K562 (cell line): ENCODE results near the gene GARIN5B. TPM values are rescaled to one million over a fixed set of nuclear protein-coding genes. Genes with fewer than 3 reads are reported as not detected.

Experiments
- BHLHE40 ChIP-seq: IDR thresholded peaks from 2 replicates; pipeline ENCODE4 v1.6.1; 2011; ENCODE audit warnings: low read length, improper control_type of control experiment
- BRD9 ChIP-seq: fragments of 450-650 bp; IDR thresholded peaks from 2 replicates; pipeline ENCODE4 v1.6.1; 2018; ENCODE audit warnings: low read depth; ENCODE audit not compliant: partially characterized antibody
- CREBBP ChIP-seq: IDR thresholded peaks from one replicate; pipeline ENCODE4 v1.6.1; 2012; ENCODE audit warnings: low read depth, mild to moderate bottlenecking, control low read depth, inconsistent platforms, low read length
- CXXC5 ChIP-seq: fragments of 250-450 bp; sonication (Bioruptor Pico); IDR thresholded peaks from 2 replicates; pipeline ENCODE4 v1.8.0; 2022; ENCODE audit warnings: inconsistent platforms, mild to moderate bottlenecking, moderate library complexity
- DNMT1 ChIP-seq: fragments of 450-650 bp; IDR thresholded peaks from 2 replicates; pipeline ENCODE4 v1.6.1; 2016; ENCODE audit warnings: antibody characterized with exemption, mild to moderate bottlenecking
- E2F1 ChIP-seq: sonication (generic); formaldehyde crosslinking; IDR thresholded peaks from 2 replicates; pipeline ENCODE4 v1.8.1; 2023; ENCODE audit warnings: mild to moderate bottlenecking, missing genetic modification reagents, moderate library complexity
- FOXA3 ChIP-seq, 2 experiments: fragments of 450-650 bp in 1 of 2; sonication (generic) in 1 of 2; formaldehyde crosslinking; IDR thresholded peaks in 1 of 2; conservative IDR thresholded peaks in 1 of 2; 2 replicates each; pipeline versions ENCODE4 v1.4.0 to v1.8.0; 2020 to 2022; ENCODE audit warnings: mild to moderate bottlenecking in 2 of 2, missing genetic modification reagents in 1 of 2
- HDAC3 ChIP-seq: fragments of 450-650 bp; IDR thresholded peaks from 2 replicates; pipeline ENCODE4 v1.6.1; 2018; ENCODE audit warnings: borderline replicate concordance, mild to moderate bottlenecking, moderate library complexity; ENCODE audit not compliant: partially characterized antibody
- HOXB6 ChIP-seq: fragments of 250-450 bp; sonication (Bioruptor Pico); IDR thresholded peaks from 2 replicates; pipeline ENCODE4 v1.5.1; 2022; ENCODE audit warnings: mild to moderate bottlenecking, borderline replicate concordance
- KAT7 ChIP-seq: sonication (generic); formaldehyde crosslinking; IDR thresholded peaks from 2 replicates; pipeline ENCODE4 v1.8.0; 2022; ENCODE audit warnings: missing genetic modification reagents, mild to moderate bottlenecking, borderline replicate concordance
- MAX ChIP-seq: sonication (generic); formaldehyde crosslinking; IDR thresholded peaks from 2 replicates; pipeline ENCODE4 v1.9.0; 2022; ENCODE audit warnings: mild to moderate bottlenecking, missing genetic modification reagents
- MTA2 ChIP-seq: fragments of 450-650 bp; IDR thresholded peaks from 2 replicates; pipeline ENCODE4 v1.6.1; 2016; ENCODE audit warnings: low read depth
- MYNN ChIP-seq, 2 experiments: sonication (generic); formaldehyde crosslinking in 1 of 2; IDR thresholded peaks; 2 replicates each; pipeline versions ENCODE4 v1.5.0 to v1.6.1; 2016 to 2020; ENCODE audit warnings: antibody characterized with exemption in 1 of 2, missing genetic modification reagents in 1 of 2
- NFE2 ChIP-seq: IDR thresholded peaks from 2 replicates; pipeline ENCODE4 v1.6.1; 2014; ENCODE audit warnings: antibody characterized with exemption, low read depth
- SLC30A9 ChIP-seq: fragments of 250-450 bp; sonication (Bioruptor Pico); IDR thresholded peaks from 2 replicates; pipeline ENCODE4 v1.8.0; 2022; ENCODE audit warnings: mild to moderate bottlenecking, moderate library complexity
- SMAD3 ChIP-seq: fragments of 450-650 bp; formaldehyde crosslinking; conservative IDR thresholded peaks from 2 replicates; pipeline ENCODE4 v1.4.0; 2020; ENCODE audit warnings: mild to moderate bottlenecking
- SRF ChIP-seq, 2 experiments: fragments of 250-450, 450-650 bp in 1 of 2; sonication (Bioruptor Pico) in 1 of 2; sonication (generic) in 1 of 2; formaldehyde crosslinking; IDR thresholded peaks; 2 replicates each; pipeline versions ENCODE4 v1.5.0 to v1.5.1; 2020 to 2022; ENCODE audit warnings: mild to moderate bottlenecking in 1 of 2, missing genetic modification reagents in 1 of 2
- TAL1 ChIP-seq: fragments of 450-650 bp; IDR thresholded peaks from 2 replicates; pipeline ENCODE4 v1.6.1; 2016; ENCODE audit warnings: mild to moderate bottlenecking
- TEAD1 ChIP-seq, 2 experiments: fragments of 450-650 bp in 1 of 2; sonication (generic) in 1 of 2; formaldehyde crosslinking; IDR thresholded peaks; 2 replicates each; pipeline versions ENCODE4 v1.4.0 to v1.8.0; 2020 to 2022; ENCODE audit warnings: mild to moderate bottlenecking in 2 of 2, missing genetic modification reagents in 1 of 2
- ZC3H8 ChIP-seq: fragments of 450-650 bp; IDR thresholded peaks from 2 replicates; pipeline ENCODE4 v1.6.1; 2017
- ZKSCAN3 ChIP-seq: fragments of 250-450 bp; sonication (Bioruptor Pico); IDR thresholded peaks from 2 replicates; pipeline ENCODE4 v1.4.0; 2020
- ZNF75A ChIP-seq: fragments of 450-650 bp; formaldehyde crosslinking; IDR thresholded peaks from 2 replicates; pipeline ENCODE4 v1.4.0; 2020; ENCODE audit warnings: mild to moderate bottlenecking
- ZNF830 ChIP-seq: fragments of 250-450 bp; sonication (Bioruptor Pico); IDR thresholded peaks from 2 replicates; pipeline ENCODE4 v1.5.0; 2021; ENCODE audit warnings: mild to moderate bottlenecking
- polyA plus RNA-seq, 8 experiments: library from polyadenylated mRNA; depleted of rRNA in 4 of 8; stranded (reverse) in 5 of 8; unstranded in 3 of 8; fragments of >200 nt; fragmentation: Nextera tagmentation in 2 of 8; fragmentation: Illumina TruSeq in 1 of 8; extraction: Ambion mirVana in 2 of 8; extraction: Trizol in 1 of 8; gene quantifications; 2 replicates each; pipeline versions ENCODE4 v1.2.1 to v1.2.3, GENCODE V29; 2011 to 2014; ENCODE audit warnings: inconsistent platforms in 1 of 8, missing spikeins in 1 of 8
- total RNA-seq, 7 experiments: library from RNA; depleted of rRNA in 6 of 7; stranded (reverse); fragments of >200 nt in 6 of 7; fragmentation: Illumina TruSeq in 2 of 7; extraction: Trizol in 2 of 7; gene quantifications; 2 replicates each; pipeline versions ENCODE4 v1.2.1 to v1.2.3, GENCODE V29; 2011 to 2021; ENCODE audit warnings: low replicate concordance in 1 of 7
- TF ChIP-seq, protein P1 (sequence below): sonication (generic); formaldehyde crosslinking; IDR thresholded peaks from 2 replicates; pipeline ENCODE4 v1.8.0; 2022; ENCODE audit warnings: missing genetic modification reagents, mild to moderate bottlenecking, borderline replicate concordance
- TF ChIP-seq, protein P2 (sequence below): fragments of 450-650 bp; IDR thresholded peaks from 2 replicates; pipeline ENCODE4 v1.6.1; 2018; ENCODE audit warnings: mild to moderate bottlenecking, low read depth; ENCODE audit not compliant: partially characterized antibody

GARIN5B gene
- total and polyA plus RNA-seq, 9 of the 15 experiments (the other 6 are each of a cell fraction or from before 2014, with no cell fraction given) = not detected

DNA sequence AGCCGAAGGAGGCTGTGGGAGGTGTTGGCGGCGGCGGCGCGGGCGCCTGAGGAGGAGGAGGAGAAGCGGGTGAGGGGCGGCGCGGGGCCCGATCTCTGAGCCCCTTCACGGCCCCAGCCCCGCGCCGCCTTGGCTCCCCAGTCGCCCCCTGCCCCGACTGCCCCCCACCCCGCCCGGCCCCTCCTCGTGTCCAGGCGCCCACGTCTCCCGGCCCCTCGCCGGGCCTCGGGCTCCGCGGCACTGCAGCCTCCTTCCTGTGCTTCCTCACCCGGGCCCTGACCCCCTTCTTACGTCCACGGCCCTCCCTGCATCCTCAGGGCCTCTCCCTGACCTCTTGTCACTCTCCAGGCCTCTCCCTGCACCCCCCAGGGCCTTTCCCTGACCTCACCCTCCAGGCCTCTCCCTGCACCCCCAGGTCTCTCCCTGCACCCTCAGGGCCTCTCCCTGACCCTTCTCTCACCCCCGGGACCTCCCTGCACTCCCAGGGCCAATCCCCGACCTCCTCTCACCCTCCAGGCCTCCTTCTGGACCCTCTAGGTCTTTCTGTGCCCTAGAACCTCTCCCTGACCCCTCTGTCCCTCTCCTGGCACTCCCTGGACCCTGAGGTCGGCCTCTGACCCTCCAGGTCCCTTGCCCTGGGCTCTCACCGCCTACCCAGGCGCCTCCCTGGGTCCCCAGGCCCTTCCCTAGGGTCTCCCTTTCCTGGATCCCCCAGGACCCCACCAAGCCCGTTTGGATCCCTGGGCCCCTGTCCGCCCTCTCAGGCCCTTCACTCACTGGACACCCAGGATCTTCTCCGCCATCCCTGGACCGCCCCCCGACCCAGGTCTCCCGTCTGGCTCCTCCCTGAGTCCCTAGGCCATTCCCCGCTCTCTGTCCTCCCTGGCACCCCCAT lies 22.9 kb downstream of the GARIN5B start (continued):
- peak in 1 of 2 experiments; percentile 71; a peak in 1 of 4 replicates for TF ChIP-seq TEAD1 (CRISPR knock-in tag; IDR thresholded peaks at IDR 0.05)
- TF ChIP-seq SLC30A9 (CRISPR knock-in tag) = no peak
- TF ChIP-seq NFE2 = no peak
- TF ChIP-seq, protein P1, sequence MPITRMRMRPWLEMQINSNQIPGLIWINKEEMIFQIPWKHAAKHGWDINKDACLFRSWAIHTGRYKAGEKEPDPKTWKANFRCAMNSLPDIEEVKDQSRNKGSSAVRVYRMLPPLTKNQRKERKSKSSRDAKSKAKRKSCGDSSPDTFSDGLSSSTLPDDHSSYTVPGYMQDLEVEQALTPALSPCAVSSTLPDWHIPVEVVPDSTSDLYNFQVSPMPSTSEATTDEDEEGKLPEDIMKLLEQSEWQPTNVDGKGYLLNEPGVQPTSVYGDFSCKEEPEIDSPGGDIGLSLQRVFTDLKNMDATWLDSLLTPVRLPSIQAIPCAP = no peak
- peak; percentile 27 for TF ChIP-seq MAX (CRISPR knock-in tag)
- no peak for TF ChIP-seq HDAC3
- TF ChIP-seq ZNF75A (CRISPR knock-in tag) = no peak
- TF ChIP-seq, protein P2, sequence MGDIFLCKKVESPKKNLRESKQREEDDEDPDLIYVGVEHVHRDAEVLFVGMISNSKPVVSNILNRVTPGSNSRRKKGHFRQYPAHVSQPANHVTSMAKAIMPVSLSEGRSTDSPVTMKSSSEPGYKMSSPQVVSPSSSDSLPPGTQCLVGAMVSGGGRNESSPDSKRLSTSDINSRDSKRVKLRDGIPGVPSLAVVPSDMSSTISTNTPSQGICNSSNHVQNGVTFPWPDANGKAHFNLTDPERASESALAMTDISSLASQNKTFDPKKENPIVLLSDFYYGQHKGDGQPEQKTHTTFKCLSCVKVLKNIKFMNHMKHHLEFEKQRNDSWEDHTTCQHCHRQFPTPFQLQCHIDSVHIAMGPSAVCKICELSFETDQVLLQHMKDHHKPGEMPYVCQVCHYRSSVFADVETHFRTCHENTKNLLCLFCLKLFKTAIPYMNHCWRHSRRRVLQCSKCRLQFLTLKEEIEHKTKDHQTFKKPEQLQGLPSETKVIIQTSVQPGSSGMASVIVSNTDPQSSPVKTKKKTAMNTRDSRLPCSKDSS = no peak
- TF ChIP-seq FOXA3 (CRISPR knock-in tag; conservative IDR thresholded peaks at IDR 0.05 in 1 of 2, IDR thresholded peaks at IDR 0.05 in 1 of 2) = peak in 1 of 2 experiments; percentile 76; a peak in 1 of 4 replicates
- TF ChIP-seq E2F1 (CRISPR knock-in tag) = no peak
- TF ChIP-seq SRF (CRISPR knock-in tag; IDR thresholded peaks at IDR 0.05) = no peak
- TF ChIP-seq DNMT1 = no peak
- TF ChIP-seq MTA2 = no peak
- no peak for TF ChIP-seq ZNF830 (CRISPR knock-in tag)
- no peak for TF ChIP-seq BRD9
- TF ChIP-seq KAT7 = peak; percentile 83; the same call in 1 of the 2 replicates
- no peak for TF ChIP-seq ZKSCAN3 (CRISPR knock-in tag)
- no peak for TF ChIP-seq MYNN (IDR thresholded peaks at IDR 0.05)
- no peak for TF ChIP-seq MYNN (CRISPR knock-in tag; IDR thresholded peaks at IDR 0.05)
- TF ChIP-seq BHLHE40 = no peak
- no peak for TF ChIP-seq HOXB6
- TF ChIP-seq CXXC5 (CRISPR knock-in tag) = no peak
- no peak for TF ChIP-seq SMAD3
- no peak for TF ChIP-seq CREBBP
- TF ChIP-seq ZC3H8 = no peak
- TF ChIP-seq TAL1 = no peak
